NCI-H187 (cell line): Measurements from ENCODE around the gene AP5B1.
"Not testable (repeated sequence)": the region's sequence is repeated elsewhere in the genome, so short reads cannot be mapped to it uniquely, and the experiment has no call there.

Source experiments
- DNase-seq, 2 experiments: peaks; one replicate each; lab custom pipeline; 2025; lab: John Stamatoyannopoulos, UW

The AP5B1 gene

DNA sequence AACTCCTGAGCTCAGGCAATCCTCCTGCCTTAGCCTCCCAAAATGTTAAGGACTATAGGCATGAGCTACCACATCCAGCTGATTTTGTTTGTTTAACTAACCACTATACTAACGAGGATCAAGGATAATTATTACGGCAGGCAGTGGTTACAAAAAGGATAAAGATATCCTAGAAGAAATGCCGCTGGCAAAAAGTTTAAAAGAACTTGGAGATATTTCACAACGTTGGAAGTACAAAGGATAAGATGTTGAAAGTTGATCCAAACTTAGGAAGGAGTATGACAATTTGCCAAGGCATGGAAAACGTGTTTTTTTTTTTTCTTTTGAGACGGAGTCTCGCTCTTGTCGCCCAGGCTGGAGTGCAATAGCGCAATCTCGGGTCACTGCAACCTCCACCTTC lies 13.4 kb downstream of the AP5B1 start:
- DNase-seq, result no peak

DNA sequence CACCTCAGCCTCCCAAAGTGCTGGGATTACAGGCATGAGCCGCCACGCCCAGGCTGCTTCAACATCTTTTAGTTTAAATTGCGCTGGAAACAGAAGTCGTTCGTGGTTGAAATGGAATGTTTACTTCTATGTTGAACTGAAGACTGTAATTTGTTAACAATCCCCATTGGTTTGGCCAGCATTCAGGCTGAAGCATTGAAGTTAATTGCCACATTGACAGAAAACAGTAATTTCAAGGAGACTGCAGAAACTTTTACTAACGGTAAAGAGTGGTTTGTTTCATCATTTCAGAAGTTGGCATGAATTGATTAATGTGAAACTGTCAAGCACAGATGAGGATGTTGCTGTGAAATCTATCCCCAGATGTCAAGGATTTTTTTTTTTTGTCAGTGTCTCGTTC lies 14.2 kb downstream of the AP5B1 start:
- no peak for DNase-seq

DNA sequence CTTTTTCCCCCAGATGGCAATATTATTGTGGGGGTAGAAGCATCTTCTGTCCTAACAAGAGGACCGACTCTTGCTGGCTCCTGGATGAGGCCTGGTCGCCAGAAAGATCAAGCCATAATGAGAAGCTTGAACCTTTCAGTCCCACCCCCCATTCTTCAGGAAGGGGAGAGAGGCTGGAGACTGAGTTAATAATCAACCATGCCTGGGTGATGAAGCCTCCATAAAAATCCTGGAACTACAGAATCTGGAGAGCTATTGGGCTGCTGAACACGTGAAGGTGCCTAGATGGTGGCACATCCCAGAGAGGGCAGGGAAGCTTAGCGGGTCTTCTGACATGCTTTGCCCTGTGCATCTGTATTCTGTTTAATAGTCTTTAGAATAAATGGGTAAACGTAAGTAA lies 16.3 kb downstream of the AP5B1 start:
- no peak for DNase-seq

DNA sequence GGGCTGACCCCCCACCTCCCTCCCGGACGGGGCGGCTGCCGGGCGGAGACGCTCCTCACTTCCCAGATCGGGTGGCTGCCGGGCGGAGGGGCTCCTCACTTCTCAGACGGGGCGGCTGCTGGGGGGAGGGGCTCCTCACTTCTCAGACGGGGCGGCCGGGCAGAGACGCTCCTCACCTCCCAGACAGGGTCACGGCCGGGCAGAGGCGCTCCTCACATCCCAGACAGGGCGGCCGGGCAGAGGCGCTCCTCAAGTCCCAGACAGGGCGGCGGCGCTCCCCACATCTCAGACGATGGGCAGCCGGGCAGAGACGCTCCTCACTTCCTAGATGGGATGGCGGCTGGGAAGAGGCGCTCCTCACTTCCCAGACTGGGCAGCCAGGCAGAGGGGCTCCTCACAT lies 18.0 kb downstream of the AP5B1 start:
- not testable (repeated sequence) for DNase-seq

DNA sequence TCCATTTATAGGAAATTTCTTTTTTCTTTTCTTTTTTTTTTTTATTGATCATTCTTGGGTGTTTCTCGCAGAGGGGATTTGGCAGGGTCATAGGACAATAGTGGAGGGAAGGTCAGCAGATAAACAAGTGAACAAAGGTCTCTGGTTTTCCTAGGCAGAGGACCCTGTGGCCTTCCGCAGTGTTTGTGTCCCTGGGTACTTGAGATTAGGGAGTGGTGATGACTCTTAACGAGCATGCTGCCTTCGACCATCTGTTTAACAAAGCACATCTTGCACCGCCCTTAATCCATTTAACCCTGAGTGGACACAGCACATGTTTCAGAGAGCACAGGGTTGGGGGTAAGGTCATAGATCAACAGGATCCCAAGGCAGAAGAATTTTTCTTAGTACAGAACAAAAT lies 18.6 kb downstream of the AP5B1 start:
- not testable (repeated sequence) for DNase-seq

DNA sequence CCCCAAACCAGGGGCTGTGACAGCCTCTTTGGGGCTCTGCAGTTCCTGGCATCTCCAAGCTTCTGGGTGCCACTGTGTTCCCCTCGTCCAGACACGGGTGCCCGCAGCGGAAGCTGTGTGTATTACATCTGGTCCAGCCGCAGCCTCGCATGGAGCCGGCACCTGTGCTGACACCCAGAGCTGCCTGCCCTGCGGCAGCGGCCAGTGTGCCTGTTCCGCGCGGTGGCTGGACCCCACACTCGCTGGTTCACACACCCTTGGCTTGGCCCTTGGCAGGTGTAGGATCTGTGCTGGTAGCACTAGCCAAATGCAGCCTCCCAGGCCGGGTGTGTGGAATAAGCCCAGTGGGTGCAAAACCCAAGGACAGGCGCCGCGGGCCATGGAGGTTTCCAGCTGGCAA lies 35.7 kb downstream of the AP5B1 start:
- DNase-seq, result no peak

DNA sequence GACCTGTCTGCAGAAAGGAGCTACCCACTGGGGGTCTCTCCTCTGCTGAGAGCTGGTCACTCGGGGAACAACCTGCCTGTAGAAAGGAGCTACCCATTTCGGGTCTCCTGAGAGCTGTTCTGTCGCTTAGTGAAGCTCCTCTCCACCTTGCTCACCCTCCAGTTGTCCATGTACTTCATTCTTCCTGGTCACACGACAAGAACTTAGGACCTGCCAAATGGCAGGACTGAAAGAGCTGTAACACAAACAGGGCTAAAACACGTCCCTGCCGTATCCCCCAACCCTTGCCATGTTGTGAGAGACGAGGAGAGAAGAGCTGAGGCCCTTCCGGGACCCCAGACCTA lies 36.1 kb downstream of the AP5B1 start:
- no peak for DNase-seq

DNA sequence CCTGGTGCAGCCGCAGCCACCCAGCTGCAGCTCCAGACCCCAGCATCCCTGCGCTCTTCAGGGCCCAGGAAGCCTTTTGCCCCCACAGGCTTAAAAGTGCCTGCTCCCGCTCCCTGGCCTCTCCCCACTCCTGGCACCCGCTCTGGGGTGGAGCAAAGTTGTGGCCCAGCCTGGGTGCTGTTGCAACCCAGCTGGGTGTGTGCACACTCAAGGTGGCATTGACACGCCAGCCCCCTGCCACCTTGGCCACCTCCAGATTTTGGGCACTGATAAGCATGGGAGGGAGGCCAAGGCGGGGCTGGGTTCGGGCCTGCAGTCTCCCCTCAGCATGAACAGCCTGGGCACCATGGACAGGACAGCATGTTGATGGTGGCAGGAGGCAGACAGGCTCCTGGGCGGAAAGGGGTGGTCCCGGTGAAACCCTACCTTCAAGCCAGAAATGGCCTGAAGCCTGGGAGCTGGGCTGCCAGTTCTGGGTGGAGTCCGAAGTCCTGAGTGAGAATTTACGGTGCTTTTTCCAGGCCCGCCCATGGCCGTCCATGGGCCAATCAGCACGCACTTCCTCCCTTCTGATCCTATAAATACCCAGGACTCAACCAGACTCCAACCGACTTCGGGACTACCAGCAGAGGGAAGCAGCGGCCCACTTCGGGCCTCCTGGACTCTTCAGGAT lies 36.6 kb downstream of the AP5B1 start:
- no peak for DNase-seq

DNA sequence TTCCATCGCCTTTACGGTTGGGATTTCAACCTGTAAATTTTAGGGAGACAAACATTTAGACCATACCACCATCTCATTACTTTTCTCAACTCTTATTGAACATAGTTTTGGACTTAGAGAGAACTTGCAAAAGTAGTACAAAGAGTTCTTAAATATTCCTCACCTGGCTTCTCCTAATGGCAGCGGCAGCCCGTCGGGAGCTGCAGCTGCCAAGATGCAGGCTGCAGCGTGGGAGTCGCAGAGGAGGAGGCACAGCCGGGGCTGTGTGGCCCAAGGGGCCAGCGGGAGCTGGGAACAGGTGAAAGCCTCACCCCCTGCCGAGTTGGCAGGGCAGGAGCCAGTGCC lies 37.1 kb downstream of the AP5B1 start:
- DNase-seq, result no peak

DNA sequence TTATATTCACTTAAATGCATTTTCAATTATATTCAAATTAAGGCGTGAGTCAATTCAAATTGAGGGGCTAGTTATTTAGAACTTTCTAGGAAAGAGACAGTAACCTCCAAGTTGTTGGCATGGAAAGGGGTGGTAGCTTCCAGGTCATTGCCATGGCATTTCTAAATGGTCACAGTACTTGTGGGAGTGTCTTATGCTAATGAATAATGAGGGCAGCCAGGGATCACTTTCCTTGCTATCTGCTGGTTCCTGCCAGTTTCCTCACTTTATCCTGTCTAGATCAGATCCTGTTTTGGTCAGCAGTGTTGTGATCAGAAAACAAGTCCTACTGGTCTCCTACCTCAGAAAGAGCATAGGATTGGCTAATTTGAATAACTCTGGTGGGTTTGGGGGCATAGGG lies 38.4 kb downstream of the AP5B1 start:
- DNase-seq, result no peak

DNA sequence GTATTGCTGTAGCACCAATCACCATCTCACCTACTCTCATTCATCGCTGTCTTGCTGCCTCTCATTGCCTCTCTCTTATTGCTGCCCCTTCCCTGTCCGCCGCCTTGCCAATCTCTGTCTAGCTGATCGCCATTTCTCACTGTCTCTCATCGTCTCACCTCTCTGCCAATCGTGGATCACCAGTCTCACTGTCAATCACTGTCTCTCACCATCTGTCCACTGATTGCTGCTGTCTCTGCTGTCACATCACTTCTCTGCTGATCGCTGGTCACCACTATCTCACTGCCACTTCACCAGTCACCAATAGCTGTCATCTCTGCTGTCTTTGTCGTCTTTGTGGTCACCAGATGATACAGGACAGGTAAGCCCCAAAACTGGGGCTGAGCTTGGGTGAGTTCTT lies 39.6 kb downstream of the AP5B1 start:
- DNase-seq, result no peak

DNA sequence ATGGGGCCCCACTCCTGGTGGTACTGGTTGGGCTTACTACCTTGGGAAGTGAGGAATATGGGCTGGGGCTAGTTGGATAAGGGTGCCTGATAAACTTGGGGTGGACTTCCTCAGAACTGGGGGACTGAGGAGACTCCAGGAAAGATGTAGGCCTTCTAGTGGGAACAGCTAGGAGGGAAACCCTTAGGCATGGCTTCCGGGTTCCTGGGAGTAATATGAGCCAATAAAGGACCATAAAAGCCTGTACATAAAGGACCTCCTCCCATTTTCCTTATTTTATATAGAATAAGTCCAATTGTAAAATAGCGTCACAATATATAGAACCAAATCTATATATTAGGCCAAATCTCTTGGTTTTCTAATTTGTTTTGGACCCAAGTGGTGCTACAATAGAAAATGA lies 41.8 kb downstream of the AP5B1 start:
- DNase-seq, result no peak

DNA sequence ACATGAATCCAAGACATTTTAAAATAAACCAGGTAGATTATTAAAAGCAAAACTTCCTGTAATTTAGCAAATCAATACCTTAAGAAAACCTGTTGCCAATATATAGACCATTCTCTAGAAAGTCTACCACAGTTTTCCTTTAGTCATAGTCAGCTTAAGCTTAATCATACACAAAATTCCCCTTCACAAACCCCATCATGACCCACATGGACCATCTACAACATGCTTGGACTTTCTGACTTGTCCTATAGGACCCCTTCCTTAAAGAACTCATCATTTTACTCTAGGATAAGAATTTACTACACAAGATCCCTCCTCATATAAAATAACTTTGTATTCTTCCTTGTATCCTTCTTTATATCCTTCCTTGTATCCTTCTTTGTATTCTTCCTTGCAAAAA lies 44.0 kb downstream of the AP5B1 start:
- DNase-seq, result no peak

DNA sequence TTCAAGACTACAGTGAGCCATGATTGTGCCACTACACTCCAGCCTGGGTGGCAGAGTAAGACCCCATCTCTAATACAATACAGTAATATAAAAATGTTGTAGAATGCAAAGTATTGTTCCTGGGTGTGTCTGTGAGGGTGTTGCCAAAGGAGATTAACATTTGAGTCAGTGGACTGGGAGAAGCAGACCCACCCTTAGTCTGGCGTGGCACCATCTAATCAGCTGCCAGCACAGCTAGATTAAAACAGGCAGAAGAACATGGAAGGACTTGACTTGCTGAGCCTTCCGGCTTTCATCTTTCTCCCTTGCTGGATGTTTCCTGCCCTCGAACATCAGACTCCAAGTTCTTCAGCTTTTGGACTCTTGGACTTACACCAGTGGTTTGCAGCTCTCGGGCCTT lies 45.7 kb downstream of the AP5B1 start:
- DNase-seq, result not testable (repeated sequence)

DNA sequence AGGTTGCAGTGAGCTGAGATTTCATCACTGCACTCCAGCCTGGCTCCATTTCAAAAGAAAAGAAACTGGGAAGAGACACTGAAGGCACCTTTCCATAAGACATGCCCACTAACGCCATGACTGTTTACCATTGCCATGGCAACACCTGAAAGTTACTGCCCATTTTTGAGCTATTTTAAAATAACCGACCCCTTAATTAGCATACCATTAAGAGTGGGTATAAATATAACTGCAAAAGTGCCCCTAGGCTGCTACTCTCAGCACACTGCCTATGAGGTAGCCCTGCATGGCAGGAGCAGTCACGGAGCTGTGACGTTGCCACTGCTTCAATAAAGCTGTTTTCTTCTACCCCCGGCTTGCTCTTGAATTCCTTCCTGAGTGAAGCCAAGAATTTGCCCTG lies 50.3 kb downstream of the AP5B1 start:
- DNase-seq, result no peak

DNA sequence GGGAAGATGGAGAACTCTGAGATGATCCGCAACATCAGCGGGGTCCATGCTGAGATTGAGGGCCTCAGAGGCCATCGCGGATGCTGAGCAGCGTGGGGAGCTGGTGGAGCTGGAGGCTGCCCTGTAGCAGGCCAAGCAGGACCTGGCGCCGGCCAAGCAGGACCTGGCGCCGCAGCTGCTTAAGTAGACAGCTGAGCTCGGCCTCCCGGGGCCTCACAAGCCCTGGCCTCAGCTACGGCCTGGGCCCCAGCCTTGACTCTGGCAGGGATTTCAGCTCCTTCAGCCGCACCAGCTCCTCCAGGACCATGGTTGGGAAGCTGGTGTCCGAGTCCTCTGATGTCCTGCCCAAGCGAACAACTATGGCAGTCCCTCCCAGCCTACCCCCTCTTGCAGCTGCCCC lies 52.9 kb downstream of the AP5B1 start:
- DNase-seq, result no peak

DNA sequence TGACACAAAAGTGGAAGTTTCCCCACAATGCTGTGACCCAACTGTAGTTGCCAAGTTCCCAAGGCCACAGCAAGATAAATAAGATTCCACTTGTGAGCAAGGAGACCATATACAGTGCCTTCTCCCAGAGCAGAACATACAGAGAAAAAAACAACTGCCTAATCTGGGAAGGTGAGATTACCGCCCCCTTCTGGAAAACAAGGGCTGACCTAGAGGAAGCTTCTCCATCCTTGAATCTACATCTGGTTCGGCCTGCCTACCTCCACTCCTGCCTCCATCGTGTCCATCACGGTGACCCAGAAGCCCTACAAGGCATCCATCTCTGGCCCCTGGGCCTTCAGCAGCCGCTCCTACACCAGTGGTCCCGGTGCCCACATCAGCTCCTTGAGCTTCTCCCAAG lies 54.1 kb downstream of the AP5B1 start:
- no peak for DNase-seq
